SJCRH30 (cell line): Measurements from ENCODE around the gene CALHM1. TPM values are rescaled to one million over a fixed set of nuclear protein-coding genes. Genes with fewer than 3 reads are reported as not detected.
"Not testable (repeated sequence)": the region's sequence is repeated elsewhere in the genome, so short reads cannot be mapped to it uniquely, and the experiment has no call there.

ENCODE experiments used
- DNase-seq, 2 experiments: peaks; one replicate each; pipeline ENCODE4 v3.0.0-alpha.2; 2015 to 2020
- H3K27ac ChIP-seq: fragments of 250-450 bp; sonication (Bioruptor Pico); 2 replicates; pipeline ENCODE4 v1.5.1; 2020; ENCODE audit warnings: mild to moderate bottlenecking, moderate library complexity
- H3K27me3 ChIP-seq: fragments of 250-450 bp; sonication (Bioruptor Pico); 2 replicates; pipeline ENCODE4 v1.5.1; 2020; ENCODE audit warnings: mild to moderate bottlenecking, moderate library complexity
- H3K36me3 ChIP-seq: fragments of 250-450 bp; sonication (Bioruptor Pico); 2 replicates; pipeline ENCODE4 v1.5.1; 2020; ENCODE audit warnings: mild to moderate bottlenecking, moderate library complexity
- H3K4me1 ChIP-seq: fragments of 250-450 bp; sonication (Bioruptor Pico); 2 replicates; pipeline ENCODE4 v1.5.1; 2020; ENCODE audit warnings: mild to moderate bottlenecking, moderate library complexity
- H3K4me3 ChIP-seq: fragments of 250-450 bp; sonication (Bioruptor Pico); 2 replicates; pipeline ENCODE4 v1.5.1; 2020; ENCODE audit warnings: mild to moderate bottlenecking, moderate library complexity
- H3K9me3 ChIP-seq: fragments of 250-450 bp; sonication (Bioruptor Pico); replicated peaks from 2 replicates; pipeline ENCODE4 v1.5.1; 2020; ENCODE audit warnings: mild to moderate bottlenecking, moderate library complexity
- total RNA-seq: library from RNA; depleted of rRNA; stranded (reverse); fragments of >200 nt; shearing (Covaris generic); gene quantifications from 2 replicates; pipeline ENCODE4 v1.2.3, GENCODE V29; 2014

The CALHM1 gene
- total RNA-seq, 1 experiment from 2014 or later, result 0.02 TPM

- Histone ChIP-seq H3K27ac (no peak overlapping the region), H3K4me1 (peaks cover 30% of the 10 kb centered on the region), H3K36me3 (no peaks in the 10 kb centered on the region), H3K27me3 (no peaks in the 10 kb centered on the region), H3K9me3 (no peaks in the 10 kb centered on the region), H3K4me3 (peak overlapping the region; percentile 64)
- DNase-seq, result peak in 1 of 2 experiments; percentile 25
These were observed 35.5 kb upstream of the CALHM1 start for GRCh38 chr10:103493916-103494877.

- peak within 1 kb of the TSS; percentile 64 for H3K4me3 ChIP-seq
- H3K27ac ChIP-seq, result peak within 1 kb of the TSS; percentile 20; the same call in 1 of the 2 replicates
- H3K27me3 ChIP-seq, result no peaks in the 10 kb centered on the region
- H3K36me3 ChIP-seq, result no peaks in the 10 kb centered on the region
- H3K9me3 ChIP-seq, result no peaks in the 10 kb centered on the region
- DNase-seq, result peak; percentile 55 to 70
- peaks cover 23% of the 10 kb centered on the region for H3K4me1 ChIP-seq
These were observed 34.7 kb upstream of the CALHM1 start, which contains the start of gene NEURL1 for GRCh38 chr10:103493362-103493915. TSS of gene NEURL1 (plus strand) at chr10:103493705. CDS start at chr10:103494388, 683 bp downstream.

- Histone ChIP-seq H3K27me3 (no peaks in the 10 kb centered on the region), H3K4me1 (peaks cover 23% of the 10 kb centered on the region), H3K9me3 (no peaks in the 10 kb centered on the region), H3K36me3 (no peaks in the 10 kb centered on the region), H3K27ac (peak overlapping the region; percentile 20; the same call in 1 of the 2 replicates), H3K4me3 (no peak overlapping the region; the same call in 1 of the 2 replicates)
- no peak for DNase-seq
These were observed 34.1 kb upstream of the CALHM1 start for GRCh38 chr10:103492655-103493261.

DNA sequence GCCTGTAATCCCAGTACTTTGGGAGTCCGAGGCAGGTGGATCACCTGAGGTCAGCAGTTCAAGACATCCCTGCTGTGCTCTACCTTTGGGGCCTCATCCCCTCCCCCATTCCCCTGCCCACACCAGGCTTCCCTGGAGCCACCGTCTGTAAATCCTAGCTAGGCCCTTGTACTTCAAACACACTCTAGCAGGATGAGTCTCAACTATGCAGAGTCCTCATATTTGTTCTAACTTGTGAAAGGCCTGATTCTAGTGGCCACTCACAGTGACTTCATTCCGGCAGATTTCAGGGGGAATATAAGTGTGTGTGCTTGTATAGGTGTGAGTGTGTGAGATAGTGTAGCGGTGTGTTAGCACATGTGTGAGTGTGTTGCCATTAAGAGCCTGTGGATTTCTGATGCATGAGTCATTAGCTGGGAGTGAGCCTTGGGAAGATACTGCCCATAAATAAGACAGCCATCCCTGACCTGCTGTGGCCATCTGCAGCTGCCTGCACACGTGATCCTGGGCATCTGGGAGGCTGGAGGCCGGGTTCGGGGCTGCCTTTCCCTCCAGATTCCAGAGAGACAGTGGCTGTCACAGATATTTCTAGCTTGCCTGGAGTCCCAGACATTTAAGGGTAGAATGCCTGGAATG, 33.1 kb upstream of the CALHM1 start:
- H3K9me3 ChIP-seq, result no peaks in the 10 kb centered on the region
- peaks cover 23% of the 10 kb centered on the region for H3K4me1 ChIP-seq
- H3K36me3 ChIP-seq, result no peaks in the 10 kb centered on the region
- peak overlapping the region; percentile 20 for H3K27ac ChIP-seq
- no peak overlapping the region for H3K4me3 ChIP-seq
- H3K27me3 ChIP-seq, result no peaks in the 10 kb centered on the region
- DNase-seq, result peak; percentile 90

DNA sequence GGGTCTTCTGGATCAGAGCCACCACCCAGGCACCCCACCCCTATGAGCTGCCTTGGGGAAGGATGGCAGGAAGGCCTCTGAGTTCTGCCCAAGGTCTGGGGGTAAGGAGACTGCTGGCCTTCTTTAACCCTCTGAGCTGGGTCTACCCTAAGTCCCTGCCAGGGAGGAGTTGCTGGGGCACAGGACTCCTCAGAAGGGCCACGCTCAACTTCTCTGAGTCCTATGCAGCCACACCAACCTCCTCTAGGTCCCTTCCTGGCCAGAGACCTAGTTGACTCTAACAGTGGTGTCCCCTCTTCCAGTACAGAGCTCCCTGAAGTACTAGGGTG, 32.2 kb upstream of the CALHM1 start:
- Histone ChIP-seq H3K9me3 (no peaks in the 10 kb centered on the region), H3K36me3 (no peaks in the 10 kb centered on the region), H3K27ac (no peak overlapping the region), H3K4me3 (no peak overlapping the region), H3K27me3 (no peaks in the 10 kb centered on the region), H3K4me1 (peaks cover 23% of the 10 kb centered on the region)
- DNase-seq, result no peak

DNA sequence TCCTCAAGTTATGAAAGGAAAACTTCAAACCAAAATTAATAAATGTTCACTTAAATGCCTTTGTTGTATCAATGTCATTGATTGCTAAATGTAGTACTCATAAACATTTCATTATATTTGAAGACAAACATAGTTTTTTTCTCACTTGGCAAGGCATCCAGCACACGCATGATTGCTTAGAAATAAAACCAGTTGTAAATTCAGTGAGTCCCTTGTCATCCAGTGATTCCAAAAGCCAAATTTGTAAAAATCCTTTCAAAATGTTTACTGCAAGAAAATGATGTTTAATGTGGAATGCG, 28.7 kb upstream of the CALHM1 start:
- DNase-seq, result no peak
- H3K4me1 ChIP-seq, result peaks cover 18% of the 10 kb centered on the region
- no peaks in the 10 kb centered on the region for H3K36me3 ChIP-seq

DNA sequence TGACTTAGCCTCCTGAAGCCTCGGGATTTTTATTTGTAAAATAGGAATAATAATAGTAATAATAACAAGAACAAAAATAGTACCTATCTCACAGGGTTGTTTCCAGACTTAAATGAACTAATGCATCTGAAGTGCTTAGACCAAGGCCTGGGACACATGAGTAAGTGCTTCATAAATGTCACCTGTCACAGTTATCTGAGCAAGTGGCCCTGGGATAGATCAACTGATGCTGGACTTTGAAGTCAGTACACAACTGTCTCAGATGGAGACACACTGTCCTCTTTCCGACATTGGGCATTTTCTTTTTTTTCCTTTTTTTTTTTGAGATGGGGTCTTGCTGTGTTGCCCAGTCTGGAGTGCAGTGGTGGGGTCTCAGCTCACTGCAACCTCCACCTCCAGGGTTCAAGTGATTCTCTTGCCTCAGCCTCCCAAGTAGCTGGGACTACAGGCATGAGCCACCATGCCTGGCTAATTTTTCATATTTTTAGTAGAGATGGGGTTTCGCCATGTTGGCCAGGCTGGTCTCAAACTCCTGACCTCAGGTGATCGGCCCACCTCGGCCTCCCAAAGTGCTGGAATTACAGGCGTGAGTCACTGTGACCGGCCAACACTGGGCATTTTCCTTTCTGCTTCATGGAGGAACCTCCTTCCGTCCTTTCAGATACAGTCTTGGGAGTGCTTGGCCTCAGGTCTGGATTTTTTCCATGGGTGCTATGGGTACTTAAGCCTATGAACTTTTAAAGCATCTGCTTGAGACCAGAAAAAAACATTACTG, 28.1 kb upstream of the CALHM1 start:
- H3K27me3 ChIP-seq, H3K36me3 ChIP-seq: not testable (repeated sequence)

More for the DNA sequence above, 28.7 kb upstream of the CALHM1 start:
- H3K27ac ChIP-seq, result no peak overlapping the region
- no peaks in the 10 kb centered on the region for H3K9me3 ChIP-seq
- no peaks in the 10 kb centered on the region for H3K27me3 ChIP-seq
- no peak overlapping the region for H3K4me3 ChIP-seq

DNA sequence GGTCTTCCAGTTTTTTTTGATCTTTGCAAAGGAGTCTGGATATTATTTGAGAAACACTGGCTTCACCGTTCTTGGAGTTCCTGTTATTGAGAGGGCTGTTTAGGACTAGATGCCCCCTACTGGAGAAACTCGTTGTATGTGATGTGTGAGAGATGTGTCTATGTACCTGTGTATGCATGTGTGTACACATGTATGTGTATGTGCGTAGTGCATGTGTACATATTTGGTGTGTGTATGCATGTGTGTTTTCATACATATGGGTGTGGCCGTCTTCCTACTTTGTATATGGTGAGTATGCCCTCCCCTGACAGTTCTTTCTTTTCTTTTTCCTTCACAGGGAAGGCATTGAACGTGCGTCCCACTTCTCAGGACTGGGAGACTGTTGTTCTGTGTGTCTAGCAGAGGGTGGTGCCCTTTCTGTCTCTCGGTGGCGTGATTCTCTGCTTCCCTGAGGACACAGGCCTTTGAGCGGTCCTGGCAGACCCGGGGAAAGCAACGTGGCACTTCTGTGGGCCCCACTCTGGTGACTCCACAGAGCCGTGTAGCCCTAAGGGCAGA, 23.4 kb upstream of the CALHM1 start:
- peak overlapping the region; percentile 1; the same call in 1 of the 2 replicates for H3K4me3 ChIP-seq
- peaks cover 31% of the 10 kb centered on the region for H3K4me1 ChIP-seq
- no peaks in the 10 kb centered on the region for H3K27me3 ChIP-seq
- H3K27ac ChIP-seq, result no peak overlapping the region
- peak; percentile 61 to 86 for DNase-seq
- no peaks in the 10 kb centered on the region for H3K36me3 ChIP-seq
- no peaks in the 10 kb centered on the region for H3K9me3 ChIP-seq

More for the DNA sequence above, 28.1 kb upstream of the CALHM1 start:
- not testable (repeated sequence) for DNase-seq, H3K9me3 ChIP-seq, H3K4me3 ChIP-seq, H3K27ac ChIP-seq
- peaks cover 17% of the 10 kb centered on the region for H3K4me1 ChIP-seq

DNA sequence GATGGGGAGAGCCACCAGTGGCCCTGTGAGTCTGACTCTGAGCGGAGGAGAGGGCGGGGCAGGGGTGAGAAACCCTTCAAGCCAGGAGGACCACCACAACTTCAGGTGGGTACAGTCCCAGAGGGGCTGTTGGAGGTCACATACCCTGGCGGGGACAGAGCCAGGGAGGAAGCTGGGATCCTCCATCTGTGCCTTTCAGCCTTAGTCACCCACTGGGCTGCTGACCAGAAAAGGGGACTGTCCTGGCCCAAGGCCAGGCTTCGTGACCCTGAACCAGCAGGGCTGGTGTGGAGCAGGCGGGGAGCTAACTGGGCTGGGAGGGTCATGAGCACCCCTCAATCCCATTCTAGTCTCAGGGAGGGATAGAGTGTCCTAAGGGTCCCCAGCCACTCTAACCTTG, 21.8 kb upstream of the CALHM1 start:
- no peaks in the 10 kb centered on the region for H3K36me3 ChIP-seq
- H3K4me3 ChIP-seq, result no peak overlapping the region
- H3K27me3 ChIP-seq, result no peaks in the 10 kb centered on the region
- H3K4me1 ChIP-seq, result peaks cover 31% of the 10 kb centered on the region
- DNase-seq, result peak in 1 of 2 experiments; percentile 40
- H3K9me3 ChIP-seq, result no peaks in the 10 kb centered on the region
- no peak overlapping the region; the same call in 1 of the 2 replicates for H3K27ac ChIP-seq

GRCh38 chr10:103479135-103479534, 20.4 kb upstream of the CALHM1 start, which contains the start of gene CALHM3:
TSS of gene CALHM3 (minus strand) at chr10:103479240. CDS start at chr10:103479032, 208 bp downstream.
- H3K27me3 ChIP-seq, result no peaks in the 10 kb centered on the region
- DNase-seq, result no peak
- H3K27ac ChIP-seq, result no peak within 1 kb of the TSS
- no peaks in the 10 kb centered on the region for H3K36me3 ChIP-seq
- H3K9me3 ChIP-seq, result no peaks in the 10 kb centered on the region
- peaks cover 31% of the 10 kb centered on the region for H3K4me1 ChIP-seq
- no peak within 1 kb of the TSS for H3K4me3 ChIP-seq

- H3K9me3 ChIP-seq, result no peaks in the 10 kb centered on the region
- no peaks in the 10 kb centered on the region for H3K27me3 ChIP-seq
- no peaks in the 10 kb centered on the region for H3K36me3 ChIP-seq
- DNase-seq, result no peak
- H3K4me3 ChIP-seq, result no peak overlapping the region
- H3K27ac ChIP-seq, result no peak overlapping the region
- peaks cover 31% of the 10 kb centered on the region for H3K4me1 ChIP-seq
These were observed 20.0 kb upstream of the CALHM1 start for GRCh38 chr10:103478671-103479070.

GRCh38 chr10:103476046-103476768, 17.5 kb upstream of the CALHM1 start:
- Histone ChIP-seq H3K9me3 (no peaks in the 10 kb centered on the region), H3K4me1 (peaks cover 27% of the 10 kb centered on the region), H3K27me3 (no peaks in the 10 kb centered on the region), H3K27ac (no peak overlapping the region), H3K36me3 (no peaks in the 10 kb centered on the region), H3K4me3 (no peak overlapping the region)
- DNase-seq, result peak; percentile 44 to 55

- no peaks in the 10 kb centered on the region for H3K36me3 ChIP-seq
- no peak for DNase-seq
- H3K27me3 ChIP-seq, result no peaks in the 10 kb centered on the region
- H3K27ac ChIP-seq, result no peak overlapping the region
- peaks cover 23% of the 10 kb centered on the region for H3K4me1 ChIP-seq
- H3K4me3 ChIP-seq, result no peak overlapping the region
- H3K9me3 ChIP-seq, result no peaks in the 10 kb centered on the region
These were observed 16.7 kb upstream of the CALHM1 start for GRCh38 chr10:103475437-103475836.
